NCI-H526 (cell line): ENCODE measurements around the gene MAOB.
A peak's percentile ranks its signal among the peaks of the same experiment; 100 is the strongest.
"Not testable (repeated sequence)": the region's sequence is repeated elsewhere in the genome, so short reads cannot be mapped to it uniquely, and the experiment has no call there.

Source experiments
- DNase-seq, 2 experiments: peaks; one replicate each; lab custom pipeline; 2025; lab: John Stamatoyannopoulos, UW

MAOB gene

DNA sequence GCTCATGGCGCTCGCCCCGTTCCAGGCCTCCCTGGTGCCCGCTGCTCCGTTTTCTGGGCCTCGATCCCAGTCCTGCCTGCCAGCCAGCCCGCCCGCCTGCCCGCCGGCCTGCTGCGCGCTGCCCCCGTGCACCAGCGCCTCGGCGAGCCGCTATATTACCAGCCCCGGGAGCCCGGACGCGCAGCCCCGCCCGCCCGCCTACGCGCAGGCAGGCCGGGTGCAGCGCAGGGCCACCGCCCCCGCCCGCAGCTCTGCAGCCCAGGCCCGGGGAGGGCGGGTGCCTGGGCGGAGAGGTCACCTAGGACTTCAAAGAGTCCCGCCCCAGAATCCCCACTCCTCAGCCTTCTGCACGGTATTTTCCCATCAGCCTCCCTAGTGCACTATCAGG is at the start of gene MAOB:
Gene MAOB, minus strand, starts transcription at position 157 of the 388 bp plus-strand sequence. Its CDS starts 151 bp downstream, at position 6.
- DNase-seq: peak in 1 of 2 experiments; percentile 8

GRCh38 chrX:43922032-43922431 is 39.8 kb upstream of the MAOB start:
- DNase-seq: not testable (repeated sequence)

DNA sequence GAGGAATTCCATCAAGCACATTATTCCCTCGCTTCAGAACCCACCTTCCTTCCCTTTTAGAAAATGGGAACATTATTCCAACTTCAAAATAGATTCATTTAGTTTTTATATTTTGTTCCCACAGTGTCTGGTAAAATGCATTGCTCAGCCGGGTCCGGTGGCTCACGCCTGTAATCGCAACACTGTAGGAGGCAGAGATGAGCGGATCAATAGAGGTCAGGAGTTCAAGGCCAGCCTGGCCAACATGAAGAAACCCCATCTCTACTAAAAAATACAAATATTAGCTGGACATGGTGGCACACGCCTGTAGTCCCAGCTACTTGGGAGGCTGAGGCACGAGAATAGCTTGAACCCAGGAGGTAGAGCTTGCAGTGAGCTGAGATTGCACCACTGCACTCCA is 28.5 kb upstream of the MAOB start:
- not testable (repeated sequence) for DNase-seq

DNA sequence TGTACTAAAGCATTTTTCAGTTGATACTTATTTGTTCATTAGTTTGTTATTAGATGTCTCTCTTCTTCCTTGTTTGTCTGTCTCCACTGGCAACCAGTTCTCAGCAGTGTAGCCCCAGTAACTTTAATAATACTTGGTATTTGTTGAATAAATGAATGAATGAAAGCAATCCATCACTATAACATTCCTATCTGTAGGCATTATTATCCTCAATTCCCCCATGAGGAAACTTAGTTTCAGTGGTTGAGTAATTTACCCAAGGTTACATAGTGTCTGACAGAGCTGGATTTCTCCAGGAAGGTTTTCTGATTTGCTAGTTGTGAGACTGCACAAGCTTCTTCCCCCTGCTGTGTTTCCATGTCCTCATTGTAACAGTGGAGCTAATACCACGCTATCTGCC is 27.8 kb upstream of the MAOB start:
- DNase-seq: no peak

GRCh38 chrX:43909141-43909540 is 26.9 kb upstream of the MAOB start:
- no peak for DNase-seq

GRCh38 chrX:43899878-43900815 is 17.9 kb upstream of the MAOB start:
- DNase-seq: no peak

- DNase-seq: no peak
These were observed 16.3 kb upstream of the MAOB start for GRCh38 chrX:43898406-43899035.

- DNase-seq: no peak
These were observed 15.0 kb upstream of the MAOB start for GRCh38 chrX:43897290-43897689.

- no peak for DNase-seq
These were observed 10.2 kb upstream of the MAOB start for GRCh38 chrX:43892336-43892870.

DNA sequence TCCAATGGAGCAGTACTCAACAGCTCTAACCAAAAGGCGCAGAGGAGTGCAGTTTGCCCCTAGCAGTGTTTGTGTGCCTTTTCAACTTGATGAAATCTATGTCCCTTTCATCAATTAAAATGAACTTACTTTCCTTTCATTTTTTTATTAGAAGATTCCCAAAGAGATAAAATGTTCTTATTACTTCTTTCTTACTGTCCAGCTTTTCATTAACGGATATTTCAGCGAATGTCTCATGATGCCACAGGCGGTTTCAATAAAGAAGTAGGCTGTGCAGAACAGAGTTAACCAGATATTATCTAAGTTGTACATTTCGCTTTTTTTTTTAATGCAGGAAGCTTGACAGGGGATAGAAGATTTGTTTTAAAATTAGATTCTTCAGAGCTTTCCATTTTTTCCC is 3.4 kb upstream of the MAOB start:
- no peak for DNase-seq

DNA sequence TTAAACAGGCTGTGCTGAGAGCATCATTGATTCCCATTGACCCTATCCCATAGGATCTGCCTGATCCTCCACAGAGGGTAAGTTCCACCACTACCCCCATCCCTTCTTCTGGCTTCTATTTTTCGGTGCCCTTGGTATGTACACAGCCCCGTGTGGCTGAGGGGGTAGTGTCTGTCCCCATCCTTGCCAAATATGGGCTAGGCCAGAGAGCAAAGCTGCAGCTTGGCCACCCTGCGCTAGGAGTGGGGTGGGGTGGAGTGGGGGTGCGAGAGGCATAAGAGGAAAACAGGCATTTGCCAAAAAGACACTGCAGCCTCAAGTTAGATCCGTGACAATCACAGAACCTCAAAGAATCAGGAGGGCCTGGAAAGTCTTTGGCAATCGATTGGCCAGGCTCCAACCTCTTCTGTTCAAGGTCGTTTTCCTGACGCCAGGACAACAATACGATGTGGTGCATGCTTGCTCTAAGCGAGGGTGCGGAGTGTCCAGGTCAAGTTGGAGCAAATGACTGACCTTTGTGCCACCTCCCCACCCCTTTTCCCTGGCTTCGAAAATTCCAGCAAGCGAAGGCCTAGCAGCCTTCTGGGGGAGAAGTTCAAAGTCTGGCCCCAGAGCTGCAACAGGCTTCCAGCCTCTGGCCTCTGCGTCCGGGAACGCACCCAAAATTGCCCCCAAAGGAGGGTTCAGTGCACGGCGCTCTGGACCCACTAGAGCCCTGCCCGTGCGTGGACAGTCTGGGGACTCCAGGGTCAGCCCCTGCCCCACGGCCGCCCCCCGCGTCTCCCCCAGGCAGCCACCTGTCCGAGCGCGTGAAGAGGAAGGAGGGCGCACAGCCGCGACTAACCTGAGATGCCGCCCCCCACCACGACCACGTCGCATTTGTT is 598 bp downstream of the MAOB start:
- no peak for DNase-seq

DNA sequence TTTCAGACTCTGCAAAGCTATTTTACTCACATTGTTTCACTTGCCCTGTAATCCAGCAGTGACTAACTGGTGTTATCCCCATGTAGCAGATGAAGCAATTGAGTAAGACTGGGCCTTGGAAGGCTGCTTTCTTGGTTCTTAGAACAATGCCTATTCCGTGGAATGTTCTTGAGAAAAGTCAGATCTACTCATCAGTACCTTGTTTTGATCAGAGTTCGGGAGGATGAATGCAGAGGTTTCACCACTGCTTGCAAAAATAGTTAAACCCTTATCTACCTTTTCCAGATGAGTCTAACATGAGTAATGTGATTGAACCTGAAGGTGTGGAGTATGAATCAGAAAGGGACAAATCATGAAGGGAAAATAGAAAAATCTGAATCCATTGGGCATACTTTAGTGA is 1.8 kb downstream of the MAOB start:
- no peak for DNase-seq

DNA sequence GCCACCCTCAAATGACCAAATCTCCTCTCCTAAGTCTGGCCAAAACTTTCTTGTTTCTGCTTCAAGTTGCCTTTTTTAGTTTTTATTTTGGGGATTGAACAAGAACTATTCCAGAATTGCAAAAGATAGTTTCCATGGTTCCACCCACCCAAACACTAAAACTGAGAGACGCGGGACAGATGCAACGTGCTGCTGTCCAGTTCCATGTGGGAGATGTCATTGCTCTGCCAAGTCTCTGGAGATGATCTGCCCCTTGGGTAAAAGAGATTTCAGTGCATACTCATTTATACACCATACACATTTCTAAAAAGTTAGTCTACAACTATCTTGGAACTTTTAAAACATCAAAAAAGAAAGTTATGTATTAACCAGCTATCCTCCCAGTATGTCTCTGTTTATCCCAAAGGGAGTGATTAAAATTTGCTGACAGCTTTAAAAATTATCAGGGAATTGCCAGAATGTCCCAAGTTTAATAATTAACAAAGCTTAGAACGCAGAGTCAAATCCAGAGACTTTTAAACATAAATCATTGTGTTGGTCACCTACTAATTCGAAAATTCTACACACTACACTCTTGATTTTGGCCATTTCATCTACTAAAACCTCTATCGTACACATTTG is 3.2 kb downstream of the MAOB start:
- DNase-seq: no peak

DNA sequence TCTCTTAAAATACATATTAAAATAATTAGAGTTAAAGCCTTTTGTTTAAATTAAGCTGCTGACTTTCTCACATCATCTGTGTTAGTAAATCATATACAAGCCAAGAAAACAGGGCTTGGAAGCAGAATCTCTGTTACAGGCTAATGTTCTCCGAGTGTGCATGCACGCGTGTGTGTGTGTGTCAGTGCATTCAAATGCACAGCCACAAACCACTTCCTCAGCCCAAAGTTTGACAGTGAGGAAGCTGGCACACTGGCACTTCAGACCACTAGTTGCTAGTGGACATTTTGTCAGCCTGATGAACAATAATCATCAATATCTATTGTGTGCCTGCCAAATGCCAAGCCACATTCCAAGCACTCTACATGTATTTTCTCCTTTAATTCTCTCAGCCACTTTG is 5.6 kb downstream of the MAOB start:
- DNase-seq: no peak

GRCh38 chrX:43870758-43871419 is 11.4 kb downstream of the MAOB start:
- no peak for DNase-seq

DNA sequence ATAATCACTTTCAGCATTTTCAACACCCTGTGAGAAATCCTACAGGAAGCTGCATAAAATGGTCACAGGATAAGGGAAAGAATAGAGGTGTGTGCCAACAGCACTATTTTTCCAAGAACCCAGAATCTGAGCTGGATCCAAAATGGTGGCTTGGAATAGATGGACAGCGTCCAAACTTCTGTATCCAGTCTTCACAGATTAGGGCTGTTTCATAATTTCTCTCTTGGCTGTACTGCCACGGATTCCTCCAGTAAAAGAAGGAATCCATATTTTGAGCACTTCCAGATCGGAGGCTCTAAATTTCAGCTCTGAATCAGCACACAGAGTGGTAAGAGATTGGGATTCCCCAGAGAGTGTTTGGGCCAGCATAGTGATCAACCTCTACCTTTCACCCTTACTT is 12.2 kb downstream of the MAOB start:
- DNase-seq: no peak

GRCh38 chrX:43868791-43869190 is 13.5 kb downstream of the MAOB start:
- no peak for DNase-seq

GRCh38 chrX:43866423-43866822 is 15.8 kb downstream of the MAOB start:
- DNase-seq: no peak

GRCh38 chrX:43865791-43866190 is 16.5 kb downstream of the MAOB start:
- DNase-seq: no peak

DNA sequence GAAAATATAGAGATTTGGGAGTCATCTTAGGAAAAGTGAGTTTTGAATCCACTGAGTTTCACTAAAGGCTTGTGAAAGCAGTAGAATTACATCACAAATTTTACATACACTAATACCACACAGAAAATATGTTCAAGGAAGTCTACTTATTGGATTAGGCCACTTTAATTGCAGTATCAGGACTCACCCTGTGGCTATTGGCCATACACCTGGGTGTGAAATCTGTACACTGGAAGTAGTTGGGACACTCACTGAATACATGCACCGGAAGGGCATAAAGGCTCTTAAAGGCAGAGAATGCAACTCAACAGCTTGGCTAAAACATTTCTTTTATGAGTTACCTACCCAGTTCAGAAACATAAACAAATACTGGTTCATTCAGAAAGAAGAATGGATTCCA is 19.8 kb downstream of the MAOB start:
- DNase-seq: no peak

GRCh38 chrX:43861750-43862149 is 20.5 kb downstream of the MAOB start:
- DNase-seq: no peak
